A549 (cell line): Measurements from ENCODE around the gene SLC66A2. TPM values are rescaled to one million over a fixed set of nuclear protein-coding genes. Genes with fewer than 3 reads are reported as not detected.

ENCODE experiments used
- ATAC-seq, 2 experiments: fragments of 200-7000 bp in 1 of 2; fragments of >200 bp in 1 of 2; cut with Nextera tagmentation in 1 of 2; cut with Tn5 transposase in 1 of 2; 3 replicates each; pipeline versions ENCODE4 v1.8.0 to v1.9.1; 2018 to 2020; ENCODE audit warnings: mild to moderate bottlenecking in 1 of 2, moderate library complexity in 1 of 2
- CTCF ChIA-PET: fragments of 300-600 bp; sonication (Branson Sonifier 250); formaldehyde crosslinking; extraction: SDS; loops from one replicate; lab custom pipeline; 2021; ENCODE audit warnings: antibody characterized with exemption, inconsistent platforms; lab: Yijun Ruan, JAX
- POLR2A ChIA-PET: fragments of 350-600 bp; formaldehyde crosslinking; extraction: SDS; loops from one replicate; lab custom pipeline; 2021; ENCODE audit warnings: antibody characterized with exemption, inconsistent platforms; lab: Yijun Ruan, JAX
- DNase-seq, 2 experiments: peaks; one replicate each; pipeline versions ENCODE4 v3.0.0 to v3.0.0-alpha.2; 2011 to 2016; ENCODE audit warnings: low read depth in 1 of 2, low spot score in 1 of 2
- FAIRE-seq: peaks from 2 replicates; lab custom pipeline; 2011; peaks lifted over from hg19 to GRCh38; lab: Jason Lieb, UNC
- H3K27ac ChIP-seq, 2 experiments: fragments of >200 bp; sonication (Bioruptor Twin); formaldehyde crosslinking; 3 replicates each; pipeline ENCODE4 v1.5.1; 2016 to 2017
- H3K4me1 ChIP-seq: fragments of >200 bp; sonication (Bioruptor Twin); formaldehyde crosslinking; 3 replicates; pipeline ENCODE4 v1.6.1; 2016
- H3K4me2 ChIP-seq: fragments of >200 bp; sonication (Bioruptor Twin); formaldehyde crosslinking; 3 replicates; pipeline ENCODE4 v1.6.1; 2016
- H3K4me3 ChIP-seq: fragments of >200 bp; sonication (Bioruptor Twin); formaldehyde crosslinking; 3 replicates; pipeline ENCODE4 v1.5.1; 2016
- H3K9me3 ChIP-seq: fragments of >200 bp; sonication (Bioruptor Twin); formaldehyde crosslinking; 3 replicates; pipeline ENCODE4 v1.6.1; 2016
- BHLHE40 ChIP-seq: IDR thresholded peaks from 2 replicates; pipeline ENCODE4 v1.6.1; 2012; ENCODE audit warnings: low read depth, low read length, inconsistent platforms
- CBX2 ChIP-seq: fragments of 200-600 bp; sonication (generic); IDR thresholded peaks from 2 replicates; pipeline ENCODE4 v1.6.1; 2016; ENCODE audit warnings: low read depth, mild to moderate bottlenecking, borderline replicate concordance
- CBX8 ChIP-seq: fragments of 200-600 bp; sonication (generic); IDR thresholded peaks from 2 replicates; pipeline ENCODE4 v1.6.1; 2016
- CHD2 ChIP-seq: fragments of 150-350 bp; IDR thresholded peaks from 2 replicates; pipeline ENCODE4 v1.6.1; 2014; ENCODE audit warnings: low read length; ENCODE audit not compliant: partially characterized antibody
- EHMT2 ChIP-seq: fragments of 200-600 bp; sonication (generic); IDR thresholded peaks from 2 replicates; pipeline ENCODE4 v1.6.1; 2016; ENCODE audit warnings: antibody characterized with exemption, low read depth, mild to moderate bottlenecking, moderate library complexity
- ESRRA ChIP-seq: fragments of 150-350 bp; IDR thresholded peaks from 2 replicates; pipeline ENCODE4 v1.6.1; 2014; ENCODE audit warnings: mild to moderate bottlenecking, low read length, borderline replicate concordance
- FOSB ChIP-seq: fragments of 250-450 bp; sonication (Bioruptor Pico); IDR thresholded peaks from 2 replicates; pipeline ENCODE4 v1.5.0; 2020; ENCODE audit warnings: mild to moderate bottlenecking, moderate library complexity
- FOXS1 ChIP-seq: fragments of 250-450 bp; sonication (Bioruptor Pico); IDR thresholded peaks from 2 replicates; pipeline ENCODE4 v1.5.0; 2020; ENCODE audit warnings: mild to moderate bottlenecking, moderate library complexity
- GATA3 ChIP-seq: IDR thresholded peaks from 2 replicates; pipeline ENCODE4 v1.6.1; 2012; ENCODE audit warnings: borderline replicate concordance
- HDAC2 ChIP-seq: fragments of 200-600 bp; sonication (generic); IDR thresholded peaks from 2 replicates; pipeline ENCODE4 v1.6.1; 2016
- HEYL ChIP-seq: fragments of 250-450 bp; sonication (Bioruptor Pico); IDR thresholded peaks from 2 replicates; pipeline ENCODE4 v1.8.0; 2021; ENCODE audit warnings: mild to moderate bottlenecking, moderate library complexity
- HOXA7 ChIP-seq: fragments of 250-450 bp; sonication (Bioruptor Pico); IDR thresholded peaks from 2 replicates; pipeline ENCODE4 v1.5.0; 2020; ENCODE audit warnings: mild to moderate bottlenecking, moderate library complexity
- HOXB13 ChIP-seq: fragments of 250-450 bp; sonication (Bioruptor Pico); IDR thresholded peaks from 2 replicates; pipeline ENCODE4 v1.5.0; 2020; ENCODE audit warnings: low read depth, mild to moderate bottlenecking, moderate library complexity
- JUN ChIP-seq, 2 experiments: fragments of >200 bp; sonication (Bioruptor Twin); formaldehyde crosslinking; IDR thresholded peaks; 2 replicates in 1 of 2; 3 replicates in 1 of 2; pipeline ENCODE4 v1.6.1; 2016 to 2017
- KDM5A ChIP-seq: fragments of 200-600 bp; sonication (generic); IDR thresholded peaks from 2 replicates; pipeline ENCODE4 v1.6.1; 2016; ENCODE audit warnings: antibody characterized with exemption, mild to moderate bottlenecking
- MAFK ChIP-seq: fragments of 450-650 bp; IDR thresholded peaks from 2 replicates; pipeline ENCODE4 v1.6.1; 2014; ENCODE audit not compliant: partially characterized antibody
- NFE2L2 ChIP-seq: fragments of 150-350 bp; conservative IDR thresholded peaks from 2 replicates; pipeline ENCODE4 v1.6.1; 2014; ENCODE audit warnings: low read length
- POLR2A ChIP-seq: IDR thresholded peaks from 2 replicates; pipeline ENCODE4 v1.6.1; 2012; ENCODE audit warnings: mild to moderate bottlenecking, low read length
- POLR2AphosphoS2 ChIP-seq: conservative IDR thresholded peaks from 2 replicates; pipeline ENCODE4 v1.6.1; 2012; ENCODE audit warnings: low read length, improper control_type of control experiment, inconsistent platforms
- RAD21 ChIP-seq, 2 experiments: fragments of >200 bp in 1 of 2; sonication (Bioruptor Twin) in 1 of 2; formaldehyde crosslinking in 1 of 2; IDR thresholded peaks in 1 of 2; conservative IDR thresholded peaks in 1 of 2; 2 replicates in 1 of 2; 3 replicates in 1 of 2; pipeline ENCODE4 v1.6.1; 2012 to 2018; ENCODE audit warnings: inconsistent platforms in 1 of 2
- RFX5 ChIP-seq: fragments of 450-650 bp; IDR thresholded peaks from 2 replicates; pipeline ENCODE4 v1.7.1; 2014; ENCODE audit warnings: antibody characterized with exemption, mild to moderate bottlenecking, moderate library complexity
- SMC3 ChIP-seq: fragments of >200 bp; sonication (Bioruptor Twin); formaldehyde crosslinking; IDR thresholded peaks from 3 replicates; pipeline ENCODE4 v1.6.1; 2018; ENCODE audit warnings: inconsistent platforms
- SREBF2 ChIP-seq: fragments of 450-650 bp; IDR thresholded peaks from 2 replicates; pipeline ENCODE4 v1.6.1; 2014; ENCODE audit warnings: mild to moderate bottlenecking, moderate library complexity
- TFCP2L1 ChIP-seq: fragments of 250-450 bp; sonication (Bioruptor Pico); IDR thresholded peaks from 2 replicates; pipeline ENCODE4 v1.5.0; 2021; ENCODE audit warnings: mild to moderate bottlenecking
- TP53 ChIP-seq: fragments of 250-450 bp; sonication (Bioruptor Pico); IDR thresholded peaks from 2 replicates; pipeline ENCODE4 v1.5.0; 2021; ENCODE audit warnings: mild to moderate bottlenecking, moderate library complexity
- ZC3H11A ChIP-seq: fragments of 450-650 bp; IDR thresholded peaks from 2 replicates; pipeline ENCODE4 v1.6.1; 2014; ENCODE audit warnings: antibody characterized with exemption, mild to moderate bottlenecking
- ZSCAN20 ChIP-seq: fragments of 250-450 bp; sonication (Bioruptor Pico); IDR thresholded peaks from 2 replicates; pipeline ENCODE4 v1.8.0; 2022; ENCODE audit warnings: mild to moderate bottlenecking, moderate library complexity
- WGBS: methylation state at CpG from one replicate; pipeline ENCODE4 v1.1.6; 2017; ENCODE audit errors: missing lambda C conversion rate; 5-methylcytosine and 5-hydroxymethylcytosine counted together
- polyA plus RNA-seq, 4 experiments: library from polyadenylated mRNA; depleted of rRNA in 3 of 4; stranded (reverse); fragments of >200 nt; fragmentation: RNase III in 1 of 4; extraction: RNeasy Plus Mini Kit Qiagen cat#74134 plus additional on column Dnase treatment in 1 of 4; gene quantifications; 2 replicates in 3 of 4; 3 replicates in 1 of 4; pipeline ENCODE4 v1.2.3, GENCODE V29; 2011 to 2017
- TF ChIP-seq, protein P1 (sequence below): fragments of 250-450 bp; sonication (Bioruptor Pico); IDR thresholded peaks from 2 replicates; pipeline ENCODE4 v1.5.0; 2021; ENCODE audit warnings: mild to moderate bottlenecking, moderate library complexity, borderline replicate concordance
- TF ChIP-seq, protein P2 (sequence below): fragments of 250-450 bp; sonication (Bioruptor Pico); IDR thresholded peaks from 2 replicates; pipeline ENCODE4 v1.5.0; 2020; ENCODE audit warnings: low read depth, mild to moderate bottlenecking, moderate library complexity
- TF ChIP-seq, protein P3 (sequence below): IDR thresholded peaks from 2 replicates; pipeline ENCODE4 v1.6.1; 2012
- TF ChIP-seq, protein P4 (sequence below): fragments of 150-350 bp; IDR thresholded peaks from 2 replicates; pipeline ENCODE4 v1.6.1; 2014; ENCODE audit warnings: low read depth, mild to moderate bottlenecking, low read length

SLC66A2 gene
- polyA plus RNA-seq, 2 of the 4 experiments (the other 2 are of a cell fraction) = 4.8 to 11.5 TPM

DNA sequence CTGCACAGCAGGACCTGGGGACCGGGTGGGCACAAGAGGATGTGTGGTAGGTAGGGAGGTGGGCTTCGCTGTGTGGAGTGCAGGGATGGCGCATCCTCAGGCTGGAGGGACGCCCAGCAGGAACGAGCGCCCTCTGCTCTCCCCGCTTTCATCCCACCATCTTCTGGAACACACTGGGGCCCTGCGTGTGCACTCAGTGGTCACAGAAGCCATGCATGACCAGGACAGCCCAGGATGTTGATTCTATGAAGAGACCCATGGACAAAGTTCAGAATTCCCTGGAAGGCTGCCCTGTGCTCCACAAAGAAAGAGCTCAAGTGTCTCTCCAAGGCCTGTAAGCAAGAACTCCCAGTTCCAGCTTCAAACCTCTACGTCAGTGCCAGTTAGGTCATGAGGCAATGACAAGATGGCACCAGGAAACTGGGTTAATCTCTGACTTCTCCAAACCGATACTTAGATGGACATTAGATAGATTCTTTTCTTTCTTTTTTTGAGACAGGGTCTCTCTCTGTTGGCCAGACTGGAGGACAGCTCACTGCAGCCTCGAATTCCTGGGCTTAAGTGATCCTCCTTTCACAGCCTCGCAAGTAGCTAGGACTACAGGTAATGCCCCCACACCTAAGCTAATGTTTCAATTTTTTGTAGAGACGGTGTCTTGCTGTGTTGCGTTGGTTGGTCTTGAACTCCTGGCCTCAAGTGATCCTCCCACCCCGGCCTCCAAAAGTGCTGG, 3.4 kb downstream of the SLC66A2 start:
- no peak overlapping the region for H3K27ac ChIP-seq
- H3K4me3 ChIP-seq = no peak overlapping the region
- no peak for TF ChIP-seq MAFK
- TF ChIP-seq GATA3 = no peak
- TF ChIP-seq FOSB = no peak
- TF ChIP-seq, protein P1, sequence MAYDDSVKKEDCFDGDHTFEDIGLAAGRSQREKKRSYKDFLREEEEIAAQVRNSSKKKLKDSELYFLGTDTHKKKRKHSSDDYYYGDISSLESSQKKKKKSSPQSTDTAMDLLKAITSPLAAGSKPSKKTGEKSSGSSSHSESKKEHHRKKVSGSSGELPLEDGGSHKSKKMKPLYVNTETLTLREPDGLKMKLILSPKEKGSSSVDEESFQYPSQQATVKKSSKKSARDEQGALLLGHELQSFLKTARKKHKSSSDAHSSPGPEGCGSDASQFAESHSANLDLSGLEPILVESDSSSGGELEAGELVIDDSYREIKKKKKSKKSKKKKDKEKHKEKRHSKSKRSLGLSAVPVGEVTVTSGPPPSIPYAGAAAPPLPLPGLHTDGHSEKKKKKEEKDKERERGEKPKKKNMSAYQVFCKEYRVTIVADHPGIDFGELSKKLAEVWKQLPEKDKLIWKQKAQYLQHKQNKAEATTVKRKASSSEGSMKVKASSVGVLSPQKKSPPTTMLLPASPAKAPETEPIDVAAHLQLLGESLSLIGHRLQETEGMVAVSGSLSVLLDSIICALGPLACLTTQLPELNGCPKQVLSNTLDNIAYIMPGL = no peak
- TF ChIP-seq HEYL = no peak
- no peak for TF ChIP-seq ZC3H11A
- TF ChIP-seq TFCP2L1 (CRISPR knock-in tag) = no peak
- no peak for TF ChIP-seq CBX8
- TF ChIP-seq BHLHE40 = no peak
- TF ChIP-seq, protein P2, sequence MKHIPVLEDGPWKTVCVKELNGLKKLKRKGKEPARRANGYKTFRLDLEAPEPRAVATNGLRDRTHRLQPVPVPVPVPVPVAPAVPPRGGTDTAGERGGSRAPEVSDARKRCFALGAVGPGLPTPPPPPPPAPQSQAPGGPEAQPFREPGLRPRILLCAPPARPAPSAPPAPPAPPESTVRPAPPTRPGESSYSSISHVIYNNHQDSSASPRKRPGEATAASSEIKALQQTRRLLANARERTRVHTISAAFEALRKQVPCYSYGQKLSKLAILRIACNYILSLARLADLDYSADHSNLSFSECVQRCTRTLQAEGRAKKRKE = no peak
- no peak for TF ChIP-seq POLR2A
- TF ChIP-seq POLR2AphosphoS2 = no peak
- no peak for TF ChIP-seq CHD2
- TF ChIP-seq, protein P3, sequence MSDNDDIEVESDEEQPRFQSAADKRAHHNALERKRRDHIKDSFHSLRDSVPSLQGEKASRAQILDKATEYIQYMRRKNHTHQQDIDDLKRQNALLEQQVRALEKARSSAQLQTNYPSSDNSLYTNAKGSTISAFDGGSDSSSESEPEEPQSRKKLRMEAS = no peak
- no peak for TF ChIP-seq ESRRA
- TF ChIP-seq SMC3 = no peak
- no peak for TF ChIP-seq NFE2L2
- TF ChIP-seq TP53 = no peak
- TF ChIP-seq HDAC2 = no peak
- TF ChIP-seq, all 56 proteins: peak for 0
- WGBS = 91% methylated on average over 14 of the region's 15 CpGs
- CTCF ChIA-PET = no interaction called here
- DNase-seq (no peak), FAIRE-seq (no peak), ATAC-seq (no peak)
- no peaks in the 10 kb centered on the region; the same call in 2 of the 3 replicates for H3K4me1 ChIP-seq
- H3K4me2 ChIP-seq = no peak overlapping the region
- no peaks in the 10 kb centered on the region for H3K9me3 ChIP-seq
- POLR2A ChIA-PET = no interaction called here

DNA sequence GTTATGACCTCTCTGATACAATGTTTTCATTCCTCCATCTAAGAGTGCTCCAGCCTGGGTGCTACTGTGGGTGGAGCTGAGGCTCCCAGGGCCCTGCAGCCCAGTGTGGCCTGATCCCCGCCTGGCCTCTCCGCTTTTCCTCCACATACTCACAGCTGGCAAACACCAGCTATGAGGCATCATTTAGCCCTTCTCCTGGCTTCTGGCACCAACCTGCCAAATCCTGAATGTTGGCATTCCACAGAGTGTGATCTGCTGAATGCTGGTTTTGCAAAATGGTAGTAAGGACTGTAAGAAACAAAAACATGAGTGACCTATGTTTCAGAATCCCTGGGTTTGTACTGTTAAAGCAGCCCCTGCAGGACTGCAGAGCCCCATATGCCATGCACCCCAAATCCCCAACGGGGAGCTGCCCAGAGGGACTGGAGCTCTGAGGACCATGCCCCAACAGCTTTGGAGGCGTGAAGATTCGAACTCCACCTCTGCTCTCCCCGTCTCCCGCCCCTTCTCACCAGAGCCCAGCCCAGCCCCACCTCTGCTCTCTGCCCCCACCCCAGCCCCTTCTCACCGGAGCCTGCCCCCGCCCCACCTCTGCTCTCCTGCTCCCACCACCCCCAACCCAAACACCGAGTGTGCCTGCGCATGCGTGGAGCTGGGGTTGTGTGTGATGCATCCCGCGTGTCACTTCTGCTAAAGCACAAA, 4.2 kb downstream of the SLC66A2 start:
- ChIA-PET POLR2A (no interaction called here), CTCF (interaction anchor here (1.0 kb wide), 1 partner anchor 14 kb away, joined by 3 read pairs; no protein-coding TSS in a partner anchor)
- DNase-seq (no peak), FAIRE-seq (no peak), ATAC-seq (no peak)
- H3K9me3 ChIP-seq = no peaks in the 10 kb centered on the region
- H3K4me3 ChIP-seq = no peak overlapping the region
- WGBS = 89% methylated on average over 7 of the region's 14 CpGs
- H3K4me2 ChIP-seq = no peak overlapping the region
- no peak overlapping the region for H3K27ac ChIP-seq
- H3K4me1 ChIP-seq = no peaks in the 10 kb centered on the region; the same call in 2 of the 3 replicates
- TF ChIP-seq POLR2AphosphoS2 = no peak
- TF ChIP-seq, protein P2 = no peak
- TF ChIP-seq GATA3 = no peak
- TF ChIP-seq SREBF2 = no peak
- TF ChIP-seq HOXB13 = no peak
- TF ChIP-seq EHMT2 = no peak
- no peak for TF ChIP-seq RFX5
- TF ChIP-seq, protein P1 = no peak
- no peak for TF ChIP-seq KDM5A
- no peak for TF ChIP-seq BHLHE40
- no peak for TF ChIP-seq CHD2
- no peak for TF ChIP-seq FOXS1
- TF ChIP-seq, protein P4, sequence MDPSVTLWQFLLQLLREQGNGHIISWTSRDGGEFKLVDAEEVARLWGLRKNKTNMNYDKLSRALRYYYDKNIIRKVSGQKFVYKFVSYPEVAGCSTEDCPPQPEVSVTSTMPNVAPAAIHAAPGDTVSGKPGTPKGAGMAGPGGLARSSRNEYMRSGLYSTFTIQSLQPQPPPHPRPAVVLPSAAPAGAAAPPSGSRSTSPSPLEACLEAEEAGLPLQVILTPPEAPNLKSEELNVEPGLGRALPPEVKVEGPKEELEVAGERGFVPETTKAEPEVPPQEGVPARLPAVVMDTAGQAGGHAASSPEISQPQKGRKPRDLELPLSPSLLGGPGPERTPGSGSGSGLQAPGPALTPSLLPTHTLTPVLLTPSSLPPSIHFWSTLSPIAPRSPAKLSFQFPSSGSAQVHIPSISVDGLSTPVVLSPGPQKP = no peak
- no peak for TF ChIP-seq ZSCAN20 (CRISPR knock-in tag)
- TF ChIP-seq RAD21 (conservative IDR thresholded peaks at IDR 0.05 in 1 of 2, IDR thresholded peaks at IDR 0.05 in 1 of 2) = no peak
- TF ChIP-seq TFCP2L1 (CRISPR knock-in tag) = no peak
- TF ChIP-seq CBX2 = no peak
- no peak for TF ChIP-seq HOXA7 (CRISPR knock-in tag)
- no peak for TF ChIP-seq JUN (IDR thresholded peaks at IDR 0.05)
